Measurements from ENCODE around the gene SMYD5. TPM values are rescaled to one million over a fixed set of nuclear protein-coding genes. Genes with fewer than 3 reads are reported as not detected.
A peak's percentile ranks its signal among the peaks of the same experiment; 100 is the strongest.

SMYD5 gene
- total and polyA plus RNA-seq, 2 donors (not counting 1 experiment from before 2014, with no cell fraction given) = 31.9 to 41.0 TPM

DNA sequence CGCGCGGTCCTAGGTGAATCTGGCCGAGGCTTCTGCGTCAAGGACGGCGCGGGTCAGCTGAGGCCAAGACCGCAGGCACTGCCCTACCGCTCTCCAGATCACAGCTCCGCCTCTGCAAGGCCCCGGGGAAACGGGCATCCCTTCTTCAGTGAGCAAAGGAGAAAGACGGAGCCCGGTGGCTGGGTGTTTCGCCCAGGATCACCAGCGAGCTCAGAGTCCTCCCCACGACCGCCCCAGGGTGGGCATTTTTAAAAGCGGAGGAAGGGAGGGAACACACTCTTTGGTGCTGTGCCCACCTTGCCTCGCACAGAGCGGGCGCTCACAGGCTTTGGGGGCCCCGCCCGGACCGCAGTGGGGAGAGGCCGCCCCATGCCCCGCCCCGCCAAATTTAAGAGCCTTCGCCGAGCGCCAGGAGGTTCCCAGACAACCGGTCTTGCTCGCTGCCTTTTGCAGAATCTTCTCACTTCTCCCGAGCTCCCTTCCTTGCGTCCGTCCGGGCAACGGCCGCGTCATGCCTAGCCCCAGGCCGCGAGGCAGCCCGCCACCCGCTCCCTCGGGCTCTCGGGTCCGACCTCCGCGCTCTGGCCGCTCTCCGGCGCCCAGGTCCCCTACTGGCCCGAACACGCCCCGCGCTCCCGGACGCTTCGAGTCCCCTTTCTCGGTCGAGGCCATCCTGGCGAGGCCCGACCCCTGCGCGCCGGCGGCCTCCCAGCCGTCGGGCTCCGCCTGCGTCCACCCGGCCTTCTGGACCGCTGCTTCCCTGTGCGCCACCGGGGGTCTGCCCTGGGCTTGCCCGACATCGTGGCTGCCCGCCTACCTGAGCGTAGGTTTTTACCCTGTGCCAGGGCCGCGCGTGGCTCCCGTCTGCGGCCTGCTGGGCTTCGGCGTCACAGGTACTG lies 11.6 kb upstream of the SMYD5 start, which contains the start of gene NOTO:
TSS of gene NOTO (plus strand) at position 419 of the 899 bp plus-strand sequence. CDS start at position 512, 93 bp downstream.
- Histone ChIP-seq H3K4me2 (replicated peaks; ENCODE audit: low read depth, low read length, poor library complexity, severe bottlenecking) (peak within 1 kb of the TSS; percentile 77), H3K27ac (ENCODE audit: low read length in 2 of 2) (no peak within 1 kb of the TSS), H3K9ac (ENCODE audit: low read length) (peak within 1 kb of the TSS; percentile 37), H4K20me1 (ENCODE audit: control insufficient read depth, insufficient read depth, low read length, poor library complexity, severe bottlenecking) (no peaks in the 10 kb centered on the region), H3K36me3 (replicated peaks in 1 of 2; ENCODE audit: control extremely low read depth in 1 of 2, control insufficient read depth in 1 of 2, extremely low read depth in 1 of 2, insufficient read depth in 2 of 2, low read length in 1 of 2) (no peaks in the 10 kb centered on the region), H3K79me2 (ENCODE audit: control insufficient read depth, insufficient read depth, low read length) (no peaks in the 10 kb centered on the region), H3K27me3 (replicated peaks in 1 of 4; ENCODE audit: control extremely low read depth in 1 of 4, control insufficient read depth in 3 of 4, insufficient read depth in 4 of 4, low read length in 3 of 4) (peaks cover 0 to 50% (median 22%) of the 10 kb centered on the region in 4 experiments), H2AFZ (ENCODE audit: insufficient read depth, low read depth, low read length, poor library complexity, severe bottlenecking) (peak within 1 kb of the TSS; percentile 54), H3K4me1 (ENCODE audit: control insufficient read depth in 2 of 2, insufficient read depth in 2 of 2, low read length in 2 of 2) (peaks cover 14 to 17% of the 10 kb centered on the region in 2 donors), H3K4me3 (ENCODE audit: control extremely low read depth in 1 of 5, extremely low read depth in 1 of 5, insufficient read depth in 1 of 5, low read depth in 2 of 5, low read length in 4 of 5) (peak within 1 kb of the TSS in 3 of 5 experiments; percentile 29 to 40 (median 39)), H3K9me3 (ENCODE audit: control extremely low read depth in 1 of 3, control insufficient read depth in 2 of 3, insufficient read depth in 1 of 3, low read length in 2 of 3) (peaks cover 0 to 16% (median 1%) of the 10 kb centered on the region in 3 donors)
- Mint-ChIP-seq H3K27ac (no peak within 1 kb of the TSS), H3K4me1 (peaks cover 11% of the 10 kb centered on the region), H3K9me3 (ENCODE audit: insufficient read depth) (no peaks in the 10 kb centered on the region), H3K27me3 (peaks cover 57% of the 10 kb centered on the region), H3K4me3 (peak within 1 kb of the TSS; percentile 68)
- WGBS (ENCODE audit: insufficient coverage) = 10% methylated on average over 84 of the region's 87 CpGs
- POLR2A ChIA-PET = interaction anchor here (0.6 kb wide), 1 partner anchor 295 kb away, joined by 3 read pairs; no protein-coding TSS in a partner anchor
- intact Hi-C loops (cut with micrococcal nuclease) = no loop called here
- TF ChIP-seq, protein P1, sequence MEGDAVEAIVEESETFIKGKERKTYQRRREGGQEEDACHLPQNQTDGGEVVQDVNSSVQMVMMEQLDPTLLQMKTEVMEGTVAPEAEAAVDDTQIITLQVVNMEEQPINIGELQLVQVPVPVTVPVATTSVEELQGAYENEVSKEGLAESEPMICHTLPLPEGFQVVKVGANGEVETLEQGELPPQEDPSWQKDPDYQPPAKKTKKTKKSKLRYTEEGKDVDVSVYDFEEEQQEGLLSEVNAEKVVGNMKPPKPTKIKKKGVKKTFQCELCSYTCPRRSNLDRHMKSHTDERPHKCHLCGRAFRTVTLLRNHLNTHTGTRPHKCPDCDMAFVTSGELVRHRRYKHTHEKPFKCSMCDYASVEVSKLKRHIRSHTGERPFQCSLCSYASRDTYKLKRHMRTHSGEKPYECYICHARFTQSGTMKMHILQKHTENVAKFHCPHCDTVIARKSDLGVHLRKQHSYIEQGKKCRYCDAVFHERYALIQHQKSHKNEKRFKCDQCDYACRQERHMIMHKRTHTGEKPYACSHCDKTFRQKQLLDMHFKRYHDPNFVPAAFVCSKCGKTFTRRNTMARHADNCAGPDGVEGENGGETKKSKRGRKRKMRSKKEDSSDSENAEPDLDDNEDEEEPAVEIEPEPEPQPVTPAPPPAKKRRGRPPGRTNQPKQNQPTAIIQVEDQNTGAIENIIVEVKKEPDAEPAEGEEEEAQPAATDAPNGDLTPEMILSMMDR (IDR thresholded peaks at IDR 0.05) = no peak
- TF ChIP-seq EZH2 (IDR thresholded peaks at IDR 0.05; ENCODE audit: borderline replicate concordance, insufficient read depth, low read depth, low read length, poor library complexity, severe bottlenecking) = no peak
- CTCF ChIA-PET = interaction anchor here (0.6 to 1.1 kb wide), 2 partner anchors 35 to 116 kb away, joined by 3 read pairs; no protein-coding TSS in a partner anchor
- DNase-seq = peak; percentile 29
- peak; percentile 43 for ATAC-seq (ENCODE audit: low read depth)

All from B cell (primary cell).